HL-60/S4 treated with retinoic acid at 250 ng/mL for 4 days and 3 days (cell line): ENCODE data around the gene ASIC1.

Experiments
- in situ Hi-C: fragments of 300-500 bp; cut with MboI; formaldehyde crosslinking; loops from 2 replicates; pipeline ENCODE4 v1.7.0; 2022; ENCODE audit warnings: low sequenced_read_pairs

Gene ASIC1

GRCh38 chr12:50040657-50041056 is 16.7 kb upstream of the ASIC1 start:
- in situ Hi-C loops: no loop called here

- in situ Hi-C loops: no loop called here
Observed at GRCh38 chr12:50041062-50041860, 16.1 kb upstream of the ASIC1 start.

DNA sequence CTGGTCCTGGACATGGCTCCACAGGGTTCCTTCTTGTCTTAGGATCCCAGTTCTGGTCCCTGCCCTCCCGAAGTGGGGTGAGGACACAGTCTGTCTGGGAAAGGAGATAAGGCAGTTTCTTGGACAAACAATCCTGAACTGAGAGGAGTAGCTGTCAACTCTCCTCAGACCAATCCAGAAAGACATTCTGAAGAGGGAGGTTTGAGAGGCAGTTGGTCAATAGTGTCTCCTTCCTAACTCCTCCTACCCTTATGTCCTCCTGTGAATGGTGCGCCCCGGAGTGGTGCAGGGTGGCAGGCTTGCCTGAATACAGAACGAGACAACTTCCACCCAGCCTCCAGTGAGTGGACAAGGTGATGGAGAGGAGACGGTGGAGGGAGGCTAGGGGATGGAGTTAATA is 15.4 kb upstream of the ASIC1 start:
- in situ Hi-C loops: no loop called here

DNA sequence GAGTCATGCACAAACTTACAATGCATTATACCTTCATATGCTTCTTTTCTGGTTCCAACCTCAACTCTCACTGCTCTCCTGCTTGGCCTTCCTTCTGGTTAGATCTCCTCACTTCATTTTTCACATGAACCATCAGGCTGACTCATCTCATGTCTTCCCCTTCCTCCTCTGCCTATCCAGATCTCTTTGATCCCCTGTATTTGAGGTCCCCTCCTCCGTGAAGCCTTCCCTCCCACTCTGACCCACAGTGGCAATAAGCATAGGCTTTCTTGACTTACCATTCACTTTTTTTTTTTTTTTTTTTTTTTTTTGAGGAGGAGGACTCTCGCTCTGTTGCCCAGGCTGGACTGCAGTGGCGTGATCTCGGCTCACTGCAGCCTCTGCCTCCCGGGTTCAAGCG is 14.7 kb upstream of the ASIC1 start:
- in situ Hi-C loops: no loop called here

DNA sequence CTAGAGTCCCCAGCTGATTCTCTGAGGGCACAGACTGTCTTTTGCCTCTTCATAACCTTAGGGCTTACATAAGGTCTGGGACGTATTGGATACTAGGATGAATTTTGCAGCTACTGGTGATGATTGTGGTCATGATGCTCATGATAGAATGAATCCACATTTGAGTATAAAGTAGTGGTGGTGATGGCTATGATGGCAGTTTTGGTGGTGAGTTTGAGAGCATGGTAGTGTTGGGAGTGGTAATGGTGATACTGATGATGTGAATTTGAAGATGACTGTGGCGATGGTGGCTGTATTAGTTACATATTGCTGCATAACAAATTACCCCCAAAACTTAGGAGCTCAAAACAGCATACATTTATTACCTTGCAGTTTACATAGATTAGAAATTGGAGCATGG is 14.1 kb upstream of the ASIC1 start:
- in situ Hi-C loops: no loop called here

- in situ Hi-C loops: no loop called here
Observed at GRCh38 chr12:50043854-50044253, 13.5 kb upstream of the ASIC1 start.

- in situ Hi-C loops: no loop called here
Observed at GRCh38 chr12:50047693-50048250, 9.6 kb upstream of the ASIC1 start.

GRCh38 chr12:50049254-50050118 is 7.9 kb upstream of the ASIC1 start:
- in situ Hi-C loops: loop anchor here (25.0 kb wide), 1 partner anchor 187 kb away; no protein-coding TSS in a partner anchor

DNA sequence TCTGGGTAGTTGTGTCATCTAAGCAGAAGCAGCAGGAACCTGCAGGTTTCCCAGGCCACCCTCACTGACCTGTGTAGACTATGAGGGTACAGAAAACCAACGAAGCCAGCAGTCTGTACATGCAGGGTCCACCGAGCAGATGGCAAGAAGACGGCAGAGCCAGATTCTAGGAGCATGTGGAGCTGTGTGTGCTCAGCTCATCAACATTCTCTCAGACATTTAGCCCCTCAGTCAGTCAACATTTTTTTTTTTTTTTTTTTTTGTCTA is 7.3 kb upstream of the ASIC1 start:
- in situ Hi-C loops: loop anchor here (25.0 kb wide), 1 partner anchor 188 kb away; no protein-coding TSS in a partner anchor

- in situ Hi-C loops: loop anchor here (25.0 kb wide), 1 partner anchor 188 kb away; no protein-coding TSS in a partner anchor
Observed at GRCh38 chr12:50050410-50051098, 6.8 kb upstream of the ASIC1 start.

GRCh38 chr12:50051101-50051806 is 6.1 kb upstream of the ASIC1 start:
- in situ Hi-C loops: loop anchor here (25.0 kb wide), 1 partner anchor 189 kb away; no protein-coding TSS in a partner anchor

- in situ Hi-C loops: loop anchor here (25.0 kb wide), 1 partner anchor 190 kb away; no protein-coding TSS in a partner anchor
Observed at GRCh38 chr12:50052544-50052943, 4.9 kb upstream of the ASIC1 start.

- in situ Hi-C loops: loop anchor here (25.0 kb wide), 1 partner anchor 191 kb away; no protein-coding TSS in a partner anchor
Observed at GRCh38 chr12:50052964-50053363, 4.4 kb upstream of the ASIC1 start.

DNA sequence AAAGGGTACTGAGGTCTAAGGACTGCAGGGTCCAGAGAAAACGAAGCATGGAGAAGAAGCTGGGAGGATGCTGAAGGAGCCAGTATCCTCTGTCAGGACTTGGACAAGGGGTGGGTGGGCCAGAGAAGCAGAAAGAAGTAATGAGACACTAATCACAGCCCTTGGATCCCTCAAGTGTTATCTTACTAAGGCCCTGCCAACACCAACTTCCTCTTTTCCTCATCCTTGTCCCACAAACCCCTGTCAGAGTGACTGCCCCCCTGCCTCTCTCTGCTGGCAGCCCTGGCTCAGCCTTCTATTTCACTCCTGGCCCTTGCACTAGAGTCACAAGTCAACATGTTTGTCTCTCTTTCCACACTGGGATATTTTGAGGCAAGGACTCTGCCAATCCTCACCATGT is 3.8 kb upstream of the ASIC1 start:
- in situ Hi-C loops: loop anchor here (25.0 kb wide), 1 partner anchor 191 kb away; no protein-coding TSS in a partner anchor

- in situ Hi-C loops: loop anchor here (5.0 to 25.0 kb wide), 2 partner anchors 84 to 194 kb away; partner anchors contain the start of gene AQP6
Observed at GRCh38 chr12:50055831-50056638, 1.4 kb upstream of the ASIC1 start.

- in situ Hi-C loops: loop anchor here (5.0 to 25.0 kb wide), 2 partner anchors 84 to 194 kb away; partner anchors contain the start of gene AQP6
Observed at GRCh38 chr12:50056639-50056976, 788 bp upstream of the ASIC1 start.

GRCh38 chr12:50057896-50058670 is 687 bp downstream of the ASIC1 start:
- in situ Hi-C loops: loop anchor here (5.0 to 25.0 kb wide), 2 partner anchors 86 to 196 kb away; partner anchors contain the start of gene AQP6

DNA sequence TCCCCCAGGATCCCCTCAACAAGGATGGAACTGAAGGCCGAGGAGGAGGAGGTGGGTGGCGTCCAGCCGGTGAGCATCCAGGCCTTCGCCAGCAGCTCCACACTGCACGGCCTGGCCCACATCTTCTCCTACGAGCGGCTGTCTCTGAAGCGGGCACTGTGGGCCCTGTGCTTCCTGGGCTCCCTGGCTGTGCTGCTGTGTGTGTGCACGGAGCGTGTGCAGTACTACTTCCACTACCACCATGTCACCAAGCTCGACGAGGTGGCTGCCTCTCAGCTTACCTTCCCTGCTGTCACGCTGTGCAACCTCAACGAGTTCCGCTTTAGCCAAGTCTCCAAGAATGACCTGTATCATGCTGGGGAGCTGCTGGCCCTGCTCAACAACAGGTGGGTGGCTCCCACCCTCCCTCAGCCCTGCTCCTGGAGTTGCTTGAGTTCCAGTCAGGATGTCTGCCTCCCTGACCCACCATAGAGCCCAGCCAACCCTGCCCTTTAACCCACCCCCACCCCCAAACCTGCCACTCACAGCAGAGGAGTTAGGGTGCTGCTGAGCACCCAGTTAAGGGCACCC is 1.4 kb downstream of the ASIC1 start:
- in situ Hi-C loops: loop anchor here (5.0 to 25.0 kb wide), 2 partner anchors 87 to 197 kb away; partner anchors contain the start of gene AQP6
